OCI-M1 (cell line): ENCODE results near the gene EXOC4.

Experiments used
- DNase-seq: peaks from one replicate; lab custom pipeline; 2025; lab: John Stamatoyannopoulos, UW

Gene EXOC4

GRCh38 chr7:133674079-133674763 lies 421.3 kb downstream of the EXOC4 start:
- no peak for DNase-seq

DNA sequence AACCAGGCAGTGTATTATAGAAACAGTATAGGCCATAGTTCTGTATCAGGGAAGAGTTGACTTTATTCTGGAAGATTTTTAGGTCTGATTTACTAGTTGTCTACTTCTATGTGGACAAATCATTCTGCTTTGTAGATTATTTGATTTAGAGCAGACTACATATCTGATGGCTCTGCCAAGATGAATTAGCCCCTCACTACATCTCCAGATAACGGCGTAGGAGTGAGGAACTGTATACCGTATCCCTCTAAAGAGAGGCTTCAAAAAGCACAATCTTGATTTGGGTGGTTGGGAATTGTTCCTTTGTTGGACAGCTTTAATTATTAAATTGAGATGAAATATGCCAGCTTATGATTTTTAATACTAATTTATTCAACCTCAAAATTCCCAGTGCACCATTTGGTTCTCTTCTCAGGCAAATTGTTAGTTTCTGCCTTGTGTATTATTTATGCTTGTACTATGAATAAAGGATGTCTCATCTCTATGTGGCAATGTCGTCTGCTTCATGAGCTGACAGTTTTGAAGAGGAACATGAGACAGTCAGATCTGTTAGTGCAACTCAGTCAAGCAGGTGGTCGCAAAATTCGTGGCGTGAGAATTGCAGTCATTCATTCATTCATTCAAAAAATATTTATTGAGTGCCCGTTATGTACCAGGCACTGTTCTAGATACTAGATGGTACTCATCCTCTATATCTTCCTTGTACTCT lies 422.8 kb downstream of the EXOC4 start:
- DNase-seq = no peak

- no peak for DNase-seq
Measured at GRCh38 chr7:133676805-133677370, 424.0 kb downstream of the EXOC4 start.

- DNase-seq = no peak
Measured at GRCh38 chr7:133678137-133678814, 425.4 kb downstream of the EXOC4 start.

- no peak for DNase-seq
Measured at GRCh38 chr7:133679977-133680376, 427.1 kb downstream of the EXOC4 start.

GRCh38 chr7:133681529-133681928 lies 428.7 kb downstream of the EXOC4 start:
- no peak for DNase-seq

DNA sequence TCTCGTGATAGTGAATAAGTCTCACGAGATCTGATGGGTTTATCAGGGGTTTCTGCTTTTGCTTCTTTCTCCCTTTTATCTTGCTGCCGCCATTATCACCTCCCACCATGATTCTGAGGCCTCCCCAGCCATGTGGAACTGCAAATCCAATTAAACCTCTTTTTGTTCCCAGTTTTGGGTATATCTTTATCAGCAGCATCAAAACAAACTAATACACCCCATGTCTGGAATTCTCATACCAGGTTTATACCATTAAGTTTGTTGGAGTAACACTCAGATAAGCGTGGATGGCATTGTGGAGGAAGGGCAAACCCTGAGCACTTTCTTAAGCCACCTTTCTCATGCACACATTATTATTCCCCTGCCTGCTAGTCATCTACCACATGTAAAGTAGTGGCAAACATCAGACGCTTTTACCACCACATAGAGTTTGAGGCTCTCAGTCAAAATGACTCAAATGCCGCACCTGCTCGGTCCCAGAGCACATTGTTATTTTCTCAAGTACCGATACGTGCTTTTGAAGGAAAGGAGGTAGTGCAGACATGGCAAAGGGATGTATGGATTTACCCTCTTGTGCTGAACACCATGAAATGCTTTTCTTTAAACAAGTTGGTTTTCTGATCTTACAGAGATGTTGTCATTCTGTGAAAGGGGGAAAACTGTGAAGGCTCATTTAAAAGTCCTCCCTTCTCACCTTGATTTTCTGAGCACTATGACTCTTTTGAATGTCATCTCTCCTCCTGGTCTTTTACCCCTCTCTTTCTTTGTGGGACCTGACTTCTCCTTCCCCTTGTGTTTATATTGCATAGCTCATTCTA lies 429.7 kb downstream of the EXOC4 start:
- no peak for DNase-seq

DNA sequence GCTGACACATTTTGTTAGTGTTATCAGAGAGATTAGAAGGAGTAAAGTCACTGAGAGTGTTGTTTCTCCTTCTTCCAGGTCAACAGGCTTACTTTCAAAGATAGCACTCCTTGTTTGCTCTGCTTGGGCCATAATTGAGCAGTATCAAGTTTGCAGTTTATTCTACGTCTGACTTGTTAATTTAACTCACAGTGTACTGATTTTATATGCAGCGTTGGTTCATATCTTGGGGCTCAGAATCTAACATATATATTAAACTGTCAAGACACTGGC lies 430.2 kb downstream of the EXOC4 start:
- no peak for DNase-seq

GRCh38 chr7:133688483-133689239 lies 435.8 kb downstream of the EXOC4 start:
- peak; percentile 62 for DNase-seq

GRCh38 chr7:133690740-133691139 lies 437.9 kb downstream of the EXOC4 start:
- DNase-seq = no peak

DNA sequence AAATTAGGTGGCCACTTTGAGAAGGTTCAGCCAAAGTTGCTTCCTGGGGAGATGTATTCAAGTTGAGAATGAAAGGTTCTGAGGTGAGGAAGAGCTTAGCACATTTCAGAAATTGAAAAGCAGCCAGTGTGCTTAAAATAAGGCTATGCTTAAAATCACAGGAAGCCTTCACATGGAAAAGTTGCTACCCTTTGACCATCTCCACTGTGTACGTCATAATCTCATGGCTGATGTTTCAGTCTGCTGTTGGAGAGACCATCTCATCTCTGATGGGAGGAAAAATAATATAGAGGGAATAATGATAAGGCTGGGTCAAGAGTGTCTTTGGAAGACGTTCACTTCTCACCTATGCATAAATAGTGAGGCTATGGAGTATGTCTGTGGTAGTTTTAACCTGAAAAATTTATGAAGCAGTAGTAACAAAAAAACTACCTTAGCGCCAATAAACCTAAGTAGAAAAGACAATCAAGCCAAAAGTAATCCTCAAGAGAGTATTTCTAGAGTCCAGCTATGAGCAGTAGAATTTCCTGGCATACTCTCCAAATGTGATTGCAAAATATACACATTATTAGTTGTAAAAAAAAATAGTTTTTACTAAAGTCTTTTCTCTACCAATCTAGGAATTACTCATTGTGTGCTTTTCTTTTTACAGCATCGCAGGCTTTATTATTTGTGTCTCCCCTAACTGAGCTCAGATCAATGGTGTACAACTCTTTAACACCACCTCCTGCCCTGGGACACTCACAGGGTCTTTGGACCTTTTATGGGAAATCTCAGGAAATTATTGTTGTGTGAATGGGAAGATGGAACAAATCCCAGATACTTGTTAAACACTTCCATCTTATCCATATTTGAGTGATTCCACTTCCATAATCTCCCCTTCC lies 439.1 kb downstream of the EXOC4 start:
- no peak for DNase-seq

GRCh38 chr7:133693281-133693680 lies 440.4 kb downstream of the EXOC4 start:
- no peak for DNase-seq

DNA sequence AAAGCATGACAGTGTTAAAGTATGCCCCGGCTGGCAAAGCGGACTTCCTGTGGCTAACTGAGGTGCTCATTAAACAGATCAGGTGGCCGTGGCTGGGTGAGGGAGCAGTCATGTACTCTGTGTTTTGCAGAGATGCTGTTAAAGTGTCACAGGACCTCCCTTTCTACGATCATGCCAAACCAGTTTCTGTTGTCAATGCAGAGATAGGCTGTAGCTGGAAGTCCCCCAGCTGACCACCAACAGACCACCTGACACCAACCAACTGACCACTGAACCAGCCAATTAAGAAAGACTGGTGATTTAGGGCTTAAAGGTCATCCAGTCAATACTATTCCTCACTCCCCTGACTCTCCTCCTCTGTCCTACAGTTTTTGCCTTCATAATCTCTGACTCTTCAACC lies 443.2 kb downstream of the EXOC4 start:
- no peak for DNase-seq

- DNase-seq = no peak
Measured at GRCh38 chr7:133697585-133697984, 444.7 kb downstream of the EXOC4 start.

DNA sequence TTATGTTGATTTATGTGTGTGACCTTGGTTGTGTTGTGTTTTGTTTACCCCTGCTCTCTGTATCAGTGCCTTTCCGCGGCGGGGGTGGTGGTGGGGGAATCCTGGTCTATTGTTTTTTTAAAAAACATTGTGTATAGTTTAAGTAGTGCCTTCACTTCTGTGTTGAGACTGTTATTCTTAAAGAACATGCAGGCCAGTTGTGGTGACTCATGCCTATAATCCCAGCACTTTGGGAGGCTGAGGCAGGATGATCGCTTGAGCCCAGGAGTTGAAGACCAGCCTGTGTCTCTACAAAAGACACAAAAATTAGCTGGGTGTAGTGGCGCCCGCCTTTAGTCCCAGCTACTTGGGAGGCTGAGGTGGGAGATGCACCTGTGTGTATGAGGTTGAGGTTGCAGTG lies 445.2 kb downstream of the EXOC4 start:
- no peak for DNase-seq

DNA sequence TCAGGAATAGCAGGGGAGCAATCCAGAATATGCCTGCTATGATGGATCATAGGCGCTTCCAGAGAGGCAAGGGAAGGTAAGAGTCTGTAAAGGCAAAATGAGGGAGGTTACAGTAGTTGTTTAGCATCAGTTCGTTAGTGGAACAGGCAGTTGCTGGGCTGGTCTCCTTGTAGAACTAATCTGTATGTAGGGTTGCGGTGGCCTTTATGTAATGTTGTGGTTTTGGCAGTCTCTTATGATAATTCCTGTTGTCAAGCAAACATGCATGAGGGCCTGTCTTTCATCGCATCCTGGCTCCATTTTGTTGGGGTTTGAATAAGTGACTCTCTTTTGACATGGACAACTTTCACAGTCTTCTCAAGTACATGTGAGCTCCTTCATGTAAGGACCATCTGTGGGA lies 446.5 kb downstream of the EXOC4 start:
- DNase-seq = peak; percentile 73

- no peak for DNase-seq
Measured at GRCh38 chr7:133702078-133702477, 449.2 kb downstream of the EXOC4 start.

GRCh38 chr7:133702960-133703359 lies 450.1 kb downstream of the EXOC4 start:
- DNase-seq = no peak

DNA sequence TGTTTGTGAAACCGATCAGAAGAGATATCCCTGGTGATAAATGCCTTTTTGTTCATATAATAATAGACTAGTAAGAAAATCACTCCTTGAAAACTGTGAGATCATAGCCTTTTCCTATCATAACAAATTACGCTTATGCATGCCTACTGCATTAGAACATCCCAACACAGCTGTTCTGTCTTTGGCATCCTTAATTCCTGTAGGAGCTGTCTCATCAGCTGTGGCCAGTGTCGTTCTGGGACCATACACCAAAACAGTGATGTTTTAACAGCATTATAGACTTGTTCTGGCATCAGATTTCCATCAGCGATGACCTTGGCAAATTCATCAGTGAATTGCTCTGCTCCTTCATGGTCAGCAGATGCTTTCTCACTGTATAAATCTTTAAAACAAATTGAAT lies 450.7 kb downstream of the EXOC4 start:
- DNase-seq = no peak

GRCh38 chr7:133704453-133704852 lies 451.6 kb downstream of the EXOC4 start:
- DNase-seq = no peak

GRCh38 chr7:133705596-133705995 lies 452.7 kb downstream of the EXOC4 start:
- DNase-seq = no peak
